CD4-positive, alpha-beta T cell treated with Interleukin-15 for 4 hours (primary cell): ENCODE results near the gene CYTH2.

Experiments
- DNase-seq: peaks from one replicate; pipeline ENCODE4 v3.0.0-alpha.2; 2020; ENCODE audit warnings: low spot score

Gene CYTH2

DNA sequence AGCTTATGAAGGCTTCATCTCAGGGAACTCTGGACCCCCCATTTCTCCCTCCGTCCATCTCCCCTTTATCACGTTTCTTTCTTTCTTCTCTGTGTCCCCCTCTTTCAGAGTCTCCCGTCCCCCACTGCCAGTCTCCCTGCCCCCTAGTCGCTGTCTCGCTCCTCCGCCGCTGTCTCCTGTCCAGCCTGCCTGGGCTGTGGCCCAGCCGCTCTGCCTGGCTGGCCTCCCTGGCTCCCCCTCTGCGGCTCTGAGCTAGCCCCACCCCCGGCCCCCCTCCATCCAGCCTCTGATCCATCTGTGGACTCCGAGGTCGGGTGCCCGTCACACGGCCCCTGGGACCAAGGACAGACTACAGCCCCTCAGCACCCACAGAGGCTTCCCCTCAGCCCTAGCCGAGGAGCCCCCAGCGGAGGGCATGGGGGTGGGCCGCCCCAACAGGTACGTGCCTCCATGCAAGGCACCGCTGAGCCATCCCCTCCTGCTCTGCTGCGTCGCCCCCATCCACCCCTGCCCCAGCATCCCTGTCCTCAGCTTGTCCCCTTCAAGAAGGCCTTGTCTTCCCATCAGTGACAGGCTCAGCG lies 14.9 kb upstream of the CYTH2 start:
- no peak for DNase-seq

DNA sequence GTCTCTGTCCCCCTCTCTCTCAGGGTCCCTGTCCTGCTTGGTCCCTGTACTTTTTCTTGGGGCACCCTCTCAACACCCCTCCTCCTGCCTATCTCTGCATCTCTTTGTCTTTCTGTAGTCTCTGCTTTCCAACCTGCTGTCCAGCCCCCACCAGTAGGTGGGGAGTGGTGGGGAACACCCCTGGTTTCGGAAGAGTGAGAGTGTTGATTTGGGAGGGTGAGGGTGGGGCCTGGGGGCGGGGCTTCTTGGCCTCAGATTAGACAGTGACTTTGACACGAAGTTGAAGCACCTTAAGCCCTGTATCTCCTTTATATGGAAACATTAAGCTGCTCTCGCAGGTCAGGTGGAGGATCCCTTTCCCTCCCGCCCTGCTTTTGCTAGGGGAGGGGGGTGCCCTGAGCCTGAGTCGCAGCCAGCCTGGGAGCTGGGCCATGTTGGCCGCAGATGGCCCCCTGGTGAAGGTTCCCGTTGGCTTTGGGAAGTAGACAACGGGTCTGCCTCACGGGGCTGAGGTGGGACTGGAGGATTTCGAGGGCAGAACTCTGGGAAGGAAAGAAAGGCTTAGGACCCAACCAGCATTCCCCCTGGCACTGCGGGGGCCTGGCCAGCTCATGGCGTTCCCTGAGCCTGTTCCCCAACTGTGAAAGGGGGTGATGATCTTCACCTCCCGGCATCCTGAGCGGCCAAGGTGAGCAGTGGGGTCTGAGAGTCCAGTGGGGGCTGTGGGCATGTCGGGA lies 13.8 kb upstream of the CYTH2 start, which contains the start of gene KCNJ14:
Gene KCNJ14, plus strand, starts transcription at position 404 of the 737 bp plus-strand sequence. CDS start 6,151 bp downstream, outside the sequence.
- DNase-seq: no peak

DNA sequence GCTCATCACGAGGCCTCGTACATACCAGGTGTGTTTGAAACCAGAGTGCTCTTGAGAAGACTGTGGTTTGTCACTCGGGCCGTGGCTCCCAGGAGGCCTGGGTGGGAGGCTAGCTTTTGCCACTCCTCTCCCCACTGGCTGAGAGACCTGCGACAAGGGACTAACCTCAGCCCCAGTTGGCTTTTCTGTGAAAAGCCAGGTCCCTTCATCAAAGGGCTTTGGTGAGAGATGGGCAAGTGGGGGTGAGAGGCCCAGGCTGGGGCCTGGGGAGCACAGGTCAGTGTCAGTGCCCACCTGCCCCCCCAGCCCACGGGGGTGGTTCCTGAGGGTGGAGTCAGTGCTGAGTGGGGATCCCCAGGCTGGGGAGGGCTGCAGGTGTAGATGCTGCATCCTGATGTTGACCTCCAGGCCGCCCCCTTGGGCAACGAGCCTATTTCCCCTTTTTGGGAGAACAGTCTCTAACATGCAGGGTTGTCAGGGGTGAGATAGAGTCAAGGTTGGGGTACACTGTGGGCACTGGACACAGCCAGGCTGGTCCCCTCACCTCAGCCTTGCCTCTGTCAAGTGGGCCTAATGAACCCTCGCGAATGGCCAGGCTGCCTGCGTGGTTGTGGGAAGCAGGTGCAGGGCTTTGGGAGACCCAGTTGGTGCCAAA lies 13.1 kb upstream of the CYTH2 start:
- no peak for DNase-seq

DNA sequence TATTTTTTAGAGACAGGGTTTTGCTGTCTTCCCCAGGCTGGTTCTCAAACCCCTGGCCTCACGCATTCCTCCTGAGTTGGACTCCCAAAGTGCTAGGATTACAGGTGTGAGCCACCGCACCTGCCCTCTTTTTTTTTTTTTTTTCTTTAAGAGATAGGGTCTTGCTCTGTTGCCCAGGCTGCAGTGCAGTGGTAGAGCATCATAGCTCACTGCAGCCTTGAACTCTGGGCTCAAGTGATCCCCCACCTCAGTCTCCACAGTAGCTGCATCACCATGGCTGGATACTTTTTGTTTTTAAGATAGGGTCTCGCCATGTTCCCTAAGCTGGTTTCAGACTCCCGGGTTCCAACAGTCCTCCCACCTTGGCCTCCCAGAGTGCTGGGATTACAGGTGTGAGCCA lies 12.3 kb upstream of the CYTH2 start:
- DNase-seq: no peak

DNA sequence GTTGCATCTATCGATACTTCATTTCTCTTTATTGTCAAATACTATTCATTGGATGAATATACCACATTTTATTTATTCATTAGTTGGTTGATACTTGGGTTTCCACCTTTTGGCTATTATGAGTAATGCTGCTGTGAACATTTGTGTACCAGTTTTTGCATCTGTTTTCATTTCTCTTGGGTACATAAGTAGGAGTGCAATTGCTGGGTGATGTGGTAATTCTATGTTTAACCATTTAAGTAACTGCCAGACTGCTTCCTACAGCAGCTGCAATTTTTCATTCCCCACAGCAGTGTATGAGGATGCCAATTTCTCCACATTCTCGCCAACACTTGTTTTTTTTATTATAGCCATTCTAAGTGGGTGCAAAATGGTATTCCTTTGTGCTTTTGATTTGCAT lies 11.2 kb upstream of the CYTH2 start:
- DNase-seq: no peak

DNA sequence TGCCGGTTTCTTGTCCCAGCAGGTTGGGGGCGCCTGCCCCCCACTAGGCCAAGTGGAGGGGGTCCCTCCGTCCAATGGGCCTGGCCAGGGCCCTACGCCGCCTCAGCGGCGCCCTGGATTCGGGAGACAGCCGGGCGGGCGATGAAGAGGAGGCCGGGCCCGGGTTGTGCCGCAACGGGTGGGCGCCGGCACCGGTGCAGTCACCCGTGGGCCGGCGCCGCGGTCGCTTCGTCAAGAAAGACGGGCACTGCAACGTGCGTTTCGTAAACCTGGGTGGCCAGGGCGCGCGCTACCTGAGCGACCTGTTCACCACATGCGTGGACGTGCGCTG lies 7.6 kb upstream of the CYTH2 start:
- no peak for DNase-seq

DNA sequence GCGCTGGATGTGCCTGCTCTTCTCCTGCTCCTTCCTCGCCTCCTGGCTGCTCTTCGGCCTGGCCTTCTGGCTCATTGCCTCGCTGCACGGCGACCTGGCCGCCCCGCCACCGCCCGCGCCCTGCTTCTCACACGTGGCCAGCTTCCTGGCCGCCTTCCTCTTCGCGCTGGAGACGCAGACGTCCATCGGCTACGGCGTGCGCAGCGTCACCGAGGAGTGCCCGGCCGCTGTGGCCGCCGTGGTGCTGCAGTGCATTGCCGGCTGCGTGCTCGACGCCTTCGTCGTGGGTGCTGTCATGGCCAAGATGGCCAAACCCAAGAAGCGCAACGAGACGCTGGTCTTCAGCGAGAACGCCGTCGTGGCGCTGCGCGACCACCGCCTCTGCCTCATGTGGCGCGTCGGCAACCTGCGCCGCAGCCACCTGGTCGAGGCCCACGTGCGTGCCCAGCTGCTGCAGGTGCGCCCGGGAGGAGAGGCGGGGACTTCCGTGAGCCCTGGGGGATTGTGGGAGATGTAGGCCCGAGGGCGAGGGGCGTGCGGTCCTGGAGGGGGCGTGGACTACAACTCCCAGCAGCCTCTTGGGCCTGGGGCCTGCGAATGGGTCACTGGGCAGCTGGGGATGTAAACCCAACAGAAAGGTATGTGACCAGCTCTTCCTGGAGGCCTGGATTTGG lies 7.0 kb upstream of the CYTH2 start:
- no peak for DNase-seq

DNA sequence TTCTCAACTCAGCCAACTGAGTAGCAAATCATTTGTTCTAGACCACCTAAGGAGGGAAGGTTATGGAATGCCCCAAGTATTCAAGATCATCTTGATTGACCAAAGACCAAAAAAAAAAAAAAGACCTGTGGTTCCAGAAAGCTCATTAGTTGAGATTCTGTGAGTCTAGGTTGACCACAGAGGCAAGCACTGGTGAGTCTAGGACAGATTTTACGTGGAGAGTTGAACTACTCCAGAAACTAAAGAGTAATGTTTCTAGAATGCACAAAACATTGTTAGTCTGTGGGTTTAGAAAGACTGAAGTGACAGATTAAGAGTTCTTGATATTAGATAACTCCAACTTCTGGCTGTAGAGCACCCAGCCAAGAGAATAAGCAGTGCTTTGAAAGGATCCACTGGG lies 4.0 kb upstream of the CYTH2 start:
- no peak for DNase-seq

DNA sequence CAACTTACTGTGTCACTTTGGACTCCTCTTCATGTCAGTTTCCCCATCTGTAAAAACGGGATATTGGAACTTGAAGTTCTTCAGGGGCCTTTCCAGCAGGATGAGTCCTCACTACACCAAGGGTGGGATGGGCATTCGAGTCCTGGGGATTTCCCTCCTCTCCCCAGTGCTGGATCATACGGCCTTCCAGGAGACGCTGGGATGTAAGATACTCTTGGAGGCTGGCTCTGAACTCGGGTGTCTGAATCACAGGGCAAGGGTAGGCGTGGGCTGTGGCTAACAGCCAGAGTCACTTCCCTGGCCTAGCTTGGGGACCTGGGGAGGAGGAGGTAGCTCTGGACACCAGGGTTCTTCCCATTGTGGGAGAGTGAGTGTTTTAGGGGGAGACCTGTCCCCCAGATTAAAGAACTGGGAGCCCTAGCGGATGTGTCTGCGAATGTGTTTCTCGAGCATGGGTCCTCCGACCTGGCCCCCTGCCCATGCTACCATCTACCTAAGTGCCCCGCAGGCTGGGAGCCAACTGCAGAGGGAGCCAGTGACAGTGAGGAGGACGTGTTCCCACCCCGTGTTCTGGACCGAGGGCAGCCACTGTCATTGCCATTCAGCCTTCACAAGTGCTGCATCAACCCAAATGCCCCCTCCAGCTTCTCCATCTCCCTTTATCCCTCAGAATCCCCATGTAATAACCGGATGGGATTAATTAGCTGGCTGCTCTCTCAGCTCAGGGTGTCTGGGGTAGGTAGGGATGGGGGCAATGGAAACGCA lies 2.4 kb upstream of the CYTH2 start:
- no peak for DNase-seq

DNA sequence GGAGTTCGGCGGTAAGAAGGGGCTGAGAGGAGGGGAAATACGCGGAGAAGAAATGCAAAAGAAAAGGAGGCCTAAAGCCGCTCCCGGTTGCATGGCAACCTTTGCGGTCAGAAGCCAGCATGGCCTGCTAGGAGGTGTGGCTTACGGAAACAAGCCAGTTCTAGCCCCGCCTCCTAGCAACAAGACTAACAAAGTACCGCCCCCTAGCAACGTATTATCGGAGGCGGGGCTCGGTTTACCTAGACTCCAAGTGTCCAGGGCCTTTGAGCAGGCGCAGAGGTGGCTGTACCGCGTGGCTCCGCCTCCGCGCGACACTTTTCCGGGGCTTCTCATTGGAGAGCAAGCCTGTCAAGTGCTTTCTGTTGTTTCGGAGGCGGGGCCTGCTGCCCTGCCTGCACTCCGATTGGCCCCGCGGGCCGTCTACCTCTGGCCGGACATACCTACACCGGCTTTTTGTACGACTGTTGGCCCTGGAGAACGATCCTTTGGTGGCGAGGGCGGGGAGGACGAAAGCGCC lies 339 bp upstream of the CYTH2 start:
- peak; percentile 100 for DNase-seq

DNA sequence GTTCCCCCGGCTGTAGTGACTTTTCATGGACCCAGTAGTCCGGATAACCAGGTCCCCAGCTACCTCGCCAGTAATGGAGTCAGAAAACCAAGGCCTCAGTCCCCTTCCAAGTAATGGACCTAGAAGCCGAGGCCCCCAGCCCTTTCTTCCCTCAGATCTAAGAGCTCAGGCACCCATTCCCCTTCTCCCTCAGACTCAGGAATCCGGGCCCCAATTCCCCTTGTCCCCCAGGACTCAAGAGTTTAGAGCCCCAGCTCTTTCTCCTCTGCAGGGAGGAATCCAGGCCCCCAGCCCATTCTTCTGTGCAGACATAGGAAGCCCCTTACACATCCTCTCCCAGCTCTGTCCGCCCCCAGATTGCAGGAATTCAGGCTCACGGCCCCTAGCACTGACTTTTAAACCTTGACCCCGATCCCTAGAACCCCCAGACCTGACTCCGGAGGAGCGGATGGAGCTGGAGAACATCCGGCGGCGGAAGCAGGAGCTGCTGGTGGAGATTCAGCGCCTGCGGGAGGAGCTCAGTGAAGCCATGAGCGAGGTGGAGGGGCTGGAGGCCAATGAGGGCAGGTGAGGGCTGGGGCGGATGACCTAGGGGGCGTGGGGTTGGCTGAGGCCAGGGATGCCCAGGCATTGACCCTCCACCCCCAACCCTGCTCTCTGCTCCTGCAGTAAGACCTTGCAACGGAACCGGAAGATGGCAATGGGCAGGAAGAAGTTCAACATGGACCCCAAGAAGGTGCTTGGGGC lies 938 bp downstream of the CYTH2 start:
- DNase-seq: no peak

DNA sequence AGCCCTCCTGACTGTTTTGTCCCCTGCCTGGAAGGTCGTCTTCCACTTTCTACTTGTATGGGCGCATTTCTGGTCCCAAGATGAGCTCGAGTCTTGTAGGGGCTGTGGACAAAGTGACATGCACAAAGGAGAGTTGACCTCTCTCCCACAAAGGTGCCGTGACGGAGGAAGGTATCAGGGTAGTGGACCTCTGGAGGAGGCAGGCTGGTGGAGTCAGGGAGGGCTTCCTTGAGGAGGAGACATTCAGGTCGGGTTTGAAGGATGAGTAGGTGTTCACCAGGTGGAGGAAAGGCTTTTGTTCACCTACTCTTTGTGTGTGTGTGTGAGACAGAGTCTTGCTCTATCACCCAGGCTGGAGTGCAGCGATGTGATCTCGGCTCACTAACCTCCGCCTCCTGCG lies 1.7 kb downstream of the CYTH2 start:
- no peak for DNase-seq

DNA sequence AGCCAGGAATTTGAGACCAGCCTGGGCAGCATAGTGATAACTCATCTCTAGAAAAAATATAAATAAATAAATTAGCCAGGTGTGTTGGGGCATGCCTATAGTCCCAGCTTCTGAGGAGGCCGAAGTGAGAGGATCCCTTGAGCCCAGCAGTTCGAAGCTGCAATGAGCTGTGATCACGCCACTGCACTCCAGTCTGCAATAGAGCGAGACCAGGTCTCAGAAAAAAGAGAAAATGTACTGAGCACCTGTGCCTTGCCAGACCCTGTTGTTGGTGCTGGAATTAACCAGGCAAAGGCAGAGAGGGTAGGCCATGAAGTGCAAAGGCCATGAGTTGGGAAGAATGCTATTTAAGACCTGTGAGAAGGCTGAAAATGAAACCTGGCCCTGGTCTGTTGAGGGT lies 2.7 kb downstream of the CYTH2 start:
- no peak for DNase-seq

DNA sequence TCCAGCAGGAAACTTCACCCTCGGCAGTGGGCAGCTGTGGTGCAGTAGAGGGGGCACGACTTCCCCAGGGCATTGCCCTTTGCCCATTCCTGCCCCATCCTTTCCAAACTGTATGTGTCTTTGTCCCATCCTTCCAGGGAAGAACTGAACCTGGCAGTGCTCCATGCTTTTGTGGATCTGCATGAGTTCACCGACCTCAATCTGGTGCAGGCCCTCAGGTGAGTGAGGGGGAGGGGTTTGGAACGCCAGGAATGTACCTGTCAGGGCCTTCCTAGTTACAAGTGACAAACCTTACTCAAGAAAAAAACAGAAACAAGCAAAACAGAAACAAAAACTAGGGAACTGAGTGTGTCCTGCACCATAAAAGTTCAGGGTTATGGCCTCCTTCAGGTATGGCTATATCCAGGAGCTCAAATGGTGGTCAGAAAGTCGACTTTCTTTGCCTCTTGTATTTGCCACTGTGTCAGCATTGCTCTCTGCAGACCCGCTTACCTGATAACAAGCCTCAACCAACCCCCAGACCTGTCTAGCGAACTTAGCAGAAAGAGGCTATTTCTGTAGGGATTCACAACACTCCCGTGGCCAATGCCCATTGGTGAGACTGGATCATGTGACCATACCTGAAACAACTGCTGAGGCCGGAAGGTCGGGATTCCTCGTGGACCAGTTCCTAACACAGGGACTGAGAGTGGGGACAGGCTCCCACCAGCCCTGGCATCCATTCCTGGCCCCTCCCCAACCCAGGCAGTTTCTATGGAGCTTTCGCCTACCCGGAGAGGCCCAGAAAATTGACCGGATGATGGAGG lies 4.2 kb downstream of the CYTH2 start:
- no peak for DNase-seq

DNA sequence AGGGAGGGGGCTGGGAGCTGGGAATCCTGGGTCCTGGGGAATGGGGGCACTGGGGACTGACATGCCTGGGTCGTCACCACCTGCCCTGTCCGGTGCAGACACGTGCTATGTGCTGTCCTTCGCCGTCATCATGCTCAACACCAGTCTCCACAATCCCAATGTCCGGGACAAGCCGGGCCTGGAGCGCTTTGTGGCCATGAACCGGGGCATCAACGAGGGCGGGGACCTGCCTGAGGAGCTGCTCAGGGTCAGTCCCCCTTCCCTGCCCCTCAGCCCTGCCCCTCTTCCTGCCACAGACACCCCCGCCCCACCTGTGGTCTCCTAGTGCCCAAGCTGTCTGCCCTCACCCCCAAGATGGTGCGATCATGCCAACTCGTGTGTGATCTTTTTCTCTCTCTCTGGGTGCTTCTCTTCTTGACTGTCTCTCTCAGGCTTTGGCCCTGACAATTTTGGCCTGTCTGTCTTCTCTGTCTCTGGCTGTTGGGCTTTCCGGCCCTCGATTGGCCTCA lies 5.0 kb downstream of the CYTH2 start:
- no peak for DNase-seq

DNA sequence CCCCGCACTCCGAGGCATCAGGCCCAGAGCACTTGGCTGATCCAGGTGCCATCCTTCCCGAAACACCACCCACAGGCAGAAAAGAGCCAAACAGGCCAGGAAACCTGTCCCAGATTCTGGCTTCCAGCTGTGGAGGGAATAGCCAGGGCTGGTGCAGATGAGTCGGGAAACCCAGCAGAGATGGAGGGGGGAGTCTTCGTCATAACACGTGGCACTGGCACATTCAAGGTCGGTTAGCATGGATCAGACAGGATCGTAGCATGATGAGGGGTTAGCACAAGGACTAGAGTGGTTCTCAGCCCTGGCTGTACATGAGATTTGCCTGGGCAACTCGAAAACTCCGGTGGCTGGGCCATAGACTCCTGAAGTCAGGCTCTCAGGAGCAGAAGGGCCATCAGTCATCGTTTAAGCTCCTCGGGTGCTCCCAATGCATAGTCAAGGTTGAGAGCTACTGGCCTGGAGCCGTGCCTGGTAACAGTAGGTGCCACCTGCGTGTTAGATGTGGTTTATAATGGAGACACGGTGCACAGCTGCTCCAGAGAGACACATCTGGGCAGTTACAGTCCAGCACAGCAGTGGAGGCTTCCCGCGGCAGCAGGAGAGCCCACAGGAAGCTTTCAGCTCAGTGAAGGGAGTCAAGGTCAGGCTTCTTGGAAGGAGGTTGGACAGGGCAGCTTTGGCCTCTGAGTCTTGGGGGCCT lies 6.3 kb downstream of the CYTH2 start:
- DNase-seq: no peak

DNA sequence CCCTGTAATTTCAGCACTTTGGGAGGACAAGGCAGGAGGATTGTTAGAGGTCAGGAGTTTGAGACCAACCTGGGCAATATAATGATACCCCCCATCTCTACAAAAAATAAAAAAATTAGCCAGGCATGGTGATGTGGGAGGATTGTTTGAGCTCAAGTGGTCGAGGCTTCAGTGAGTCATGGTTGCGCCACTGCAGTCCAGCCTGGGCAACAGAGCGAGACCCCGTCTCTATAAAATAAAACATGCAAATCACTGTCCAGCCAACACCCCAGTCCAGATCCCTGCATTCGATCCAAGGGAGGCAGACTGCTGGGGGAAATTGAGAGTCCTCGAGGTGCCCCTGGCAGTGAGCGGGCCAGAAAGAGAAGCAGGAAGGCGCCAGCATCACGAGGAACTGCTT lies 7.0 kb downstream of the CYTH2 start:
- no peak for DNase-seq

DNA sequence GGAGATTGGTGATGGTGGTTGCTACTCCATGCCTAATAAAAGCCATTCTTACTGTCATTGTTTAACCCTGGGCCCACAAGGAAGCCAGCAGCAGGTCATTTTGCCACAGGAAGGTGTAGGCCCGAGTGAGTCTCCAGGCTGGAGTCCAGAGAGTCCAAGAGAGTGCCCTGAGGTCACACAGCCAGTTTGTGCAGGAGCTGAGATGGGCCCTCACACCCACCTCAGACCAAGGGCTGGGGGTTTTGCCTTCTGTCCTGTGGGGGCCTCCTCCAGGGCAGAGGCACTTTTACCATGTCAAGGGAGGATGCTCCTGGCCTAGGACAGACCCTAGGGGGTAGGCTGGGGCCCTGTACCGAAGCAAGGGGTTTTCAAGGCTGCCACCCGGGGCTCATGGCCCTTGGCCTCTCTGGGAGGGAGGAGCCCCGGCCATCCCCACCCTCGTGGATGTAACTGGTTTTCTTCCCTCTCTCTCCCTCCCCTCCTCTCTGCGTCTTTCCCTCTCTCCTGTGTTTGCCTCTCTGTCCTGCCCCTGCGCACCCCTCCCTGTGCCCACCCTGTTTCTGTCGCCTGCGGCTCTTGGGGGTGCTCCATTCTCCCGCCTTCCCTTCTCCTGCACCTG lies 8.0 kb downstream of the CYTH2 start:
- DNase-seq: no peak

DNA sequence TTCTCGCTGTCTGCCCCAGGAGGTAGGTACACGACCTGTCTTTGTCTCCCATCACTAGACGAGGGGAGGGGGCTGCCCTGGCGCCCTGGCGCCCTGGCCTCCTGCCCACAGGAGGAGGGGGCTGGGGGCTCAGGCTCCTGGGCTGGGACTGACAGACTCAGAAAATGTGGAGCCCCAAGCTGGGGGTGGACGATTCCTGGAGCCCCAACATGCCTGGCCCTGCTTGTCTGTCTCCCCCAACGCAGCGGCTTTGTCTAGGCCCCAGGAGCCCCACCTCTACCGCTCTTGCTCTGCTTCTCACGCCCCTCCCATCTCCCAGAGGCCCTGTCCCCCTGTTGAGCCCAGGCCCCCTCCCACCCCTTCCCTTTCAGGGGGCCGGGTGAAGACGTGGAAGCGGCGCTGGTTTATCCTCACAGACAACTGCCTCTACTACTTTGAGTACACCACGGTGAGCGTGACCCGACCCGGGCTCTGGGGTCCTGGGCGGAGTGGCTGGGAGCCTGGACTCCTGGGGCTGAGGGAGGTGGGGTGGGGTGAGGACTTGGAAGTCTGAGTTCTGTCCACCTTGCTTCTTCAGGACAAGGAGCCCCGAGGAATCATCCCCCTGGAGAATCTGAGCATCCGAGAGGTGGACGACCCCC lies 8.6 kb downstream of the CYTH2 start:
- no peak for DNase-seq
